Ovary (tissue), 9 donors: ENCODE data around the gene TBC1D1. TPM values are rescaled to one million over a fixed set of nuclear protein-coding genes. Genes with fewer than 3 reads are reported as not detected.

Experiments
- DNase-seq, 5 donors: peaks; one replicate each; pipeline ENCODE4 v3.0.0-alpha.2; 2019 to 2020
- H3K27ac ChIP-seq, 2 donors: fragments of 200-600 bp; one replicate each; pipeline versions ENCODE4 v1.5.1 to v1.8.0; 2019 to 2022
- H3K27me3 ChIP-seq: fragments of 200-600 bp; one replicate; pipeline ENCODE4 v1.8.0; 2022
- H3K36me3 ChIP-seq: fragments of 200-600 bp; sonication (generic); one replicate; pipeline ENCODE4 v1.5.1; 2019
- H3K4me1 ChIP-seq: one replicate; pipeline ENCODE4 v1.8.1; 2013; ENCODE audit warnings: mild to moderate bottlenecking, moderate library complexity; ENCODE audit not compliant: insufficient read depth
- H3K4me3 ChIP-seq: fragments of 200-600 bp; sonication (generic); one replicate; pipeline ENCODE4 v1.5.1; 2017
- H3K9me3 ChIP-seq, 2 donors: fragments of 200-600 bp in 1 of 2; sonication (generic) in 1 of 2; one replicate each; pipeline versions ENCODE4 v1.5.1 to v1.8.1; 2013 to 2019; ENCODE audit warnings: mild to moderate bottlenecking in 1 of 2, moderate library complexity in 1 of 2
- CTCF ChIP-seq, 3 donors: fragments of 450-650 bp in 2 of 3; fragments of 200-600 bp in 1 of 3; IDR thresholded peaks; one replicate each; pipeline versions ENCODE4 v1.5.1 to v1.8.0; 2016 to 2022; ENCODE audit warnings: antibody characterized with exemption in 3 of 3, mild to moderate bottlenecking in 1 of 3
- EP300 ChIP-seq: sonication (generic); formaldehyde crosslinking; IDR thresholded peaks from one replicate; pipeline ENCODE4 v1.6.1; 2017; ENCODE audit warnings: antibody characterized with exemption
- POLR2A ChIP-seq: fragments of 450-650 bp; IDR thresholded peaks from one replicate; pipeline ENCODE4 v1.6.1; 2017; ENCODE audit warnings: antibody characterized with exemption, mild to moderate bottlenecking, moderate library complexity
- WGBS, 3 donors: extraction: QIAGEN DNeasy Blood & Tissue Kit in 1 of 3; methylation state at CpG; one replicate each; pipeline versions ENCODE4 v1.1.5 to v1.1.7; 2013 to 2017; 5-methylcytosine and 5-hydroxymethylcytosine counted together
- intact Hi-C, 4 donors: fragments of 100-400 bp; cut with DNase I; formaldehyde crosslinking; loops; one replicate each; pipeline versions ENCODE4 v1.11.0 to v1.15.1; 2022 to 2023
- polyA plus RNA-seq, 2 donors: library from polyadenylated mRNA; stranded (reverse); fragments of 200-250 nt in 1 of 2; fragments of 350-450 nt in 1 of 2; fragmentation: Illumina TruSeq in 1 of 2; extraction: RNeasy Lipid Tissue Mini Kit (QIAGEN cat#74804) in 1 of 2; gene quantifications; one replicate each; pipeline ENCODE4 v1.2.3, GENCODE V29; 2013 to 2014
- total RNA-seq, 7 donors: library from RNA; depleted of rRNA in 2 of 7; stranded (reverse); fragments of >200 nt in 2 of 7; fragmentation: NEBNext Ultra II Directional in 3 of 7; extraction: Animal tissue kit (Norgen Biotek cat#: 25700) in 3 of 7; gene quantifications; one replicate each; pipeline versions ENCODE4 v1.1.0 to v1.2.4, GENCODE V29; 2016 to 2023
- donor health status: DM: no; HTN: no; CAD: no; lungs with moderate emphysema.
- donor health status: DM: no; HTN: no; CAD: no.
- donor health status: Bipolar disorder and iron deficiency.
- donor health status: DM: yes; HTN: yes; CAD: no.
- donor health status: DM: no; HTN: no; CAD: no.
- donor health status: DM: yes; HTN: yes; CAD: no.

Gene TBC1D1
- total and polyA plus RNA-seq, 9 donors = 39.5 to 104 (median 63.9) TPM

GRCh38 chr4:38154681-38155588 is 264.1 kb downstream of the TBC1D1 start:
- no peak overlapping the region for H3K4me3 ChIP-seq
- no peaks in the 10 kb centered on the region for H3K9me3 ChIP-seq
- intact Hi-C loops = no loop called here
- peaks cover 1% of the 10 kb centered on the region for H3K4me1 ChIP-seq
- no peak for TF ChIP-seq EP300
- TF ChIP-seq POLR2A = no peak
- TF ChIP-seq CTCF (IDR thresholded peaks at IDR 0.05) = no peak
- H3K27ac ChIP-seq = no peak overlapping the region
- H3K36me3 ChIP-seq = no peaks in the 10 kb centered on the region
- no peak for DNase-seq
- 67 to 75% (median 72%) methylated on average over 17 of the region's 17 CpGs for WGBS, 3 donors
- no peaks in the 10 kb centered on the region for H3K27me3 ChIP-seq

- H3K4me3 ChIP-seq = no peak overlapping the region
- WGBS, 3 donors = 91 to 94% (median 93%) methylated on average over 7 of the region's 7 CpGs
- DNase-seq = no peak
- intact Hi-C loops = no loop called here
- H3K9me3 ChIP-seq = no peaks in the 10 kb centered on the region
- H3K27me3 ChIP-seq = no peaks in the 10 kb centered on the region
- no peak overlapping the region for H3K27ac ChIP-seq
- TF ChIP-seq POLR2A = no peak
- no peak for TF ChIP-seq EP300
- TF ChIP-seq CTCF (IDR thresholded peaks at IDR 0.05) = no peak
- H3K36me3 ChIP-seq = no peaks in the 10 kb centered on the region
- H3K4me1 ChIP-seq = peaks cover 1% of the 10 kb centered on the region
Measured at GRCh38 chr4:38155589-38156294, 264.9 kb downstream of the TBC1D1 start.

- no peak for DNase-seq
- Histone ChIP-seq H3K4me3 (no peak overlapping the region), H3K4me1 (peaks cover 4% of the 10 kb centered on the region), H3K9me3 (no peaks in the 10 kb centered on the region), H3K36me3 (no peaks in the 10 kb centered on the region), H3K27me3 (no peaks in the 10 kb centered on the region), H3K27ac (no peak overlapping the region)
- 44 to 45% (median 44%) methylated on average over 1 of the region's 1 CpG for WGBS, 3 donors
- TF ChIP-seq CTCF (IDR thresholded peaks at IDR 0.05) = no peak
- TF ChIP-seq POLR2A = no peak
- no peak for TF ChIP-seq EP300
- intact Hi-C loops = no loop called here
Measured at GRCh38 chr4:38157592-38157991, 266.7 kb downstream of the TBC1D1 start.

GRCh38 chr4:38160487-38161207 is 269.8 kb downstream of the TBC1D1 start:
- intact Hi-C loops = loop anchor here in 1 of 4 donors (10.0 kb wide), 1 partner anchor 86 kb away; no protein-coding TSS in a partner anchor
- Histone ChIP-seq H3K4me1 (peaks cover 4% of the 10 kb centered on the region), H3K4me3 (no peak overlapping the region), H3K36me3 (no peaks in the 10 kb centered on the region), H3K27ac (no peak overlapping the region), H3K9me3 (no peaks in the 10 kb centered on the region), H3K27me3 (no peaks in the 10 kb centered on the region)
- 49 to 51% (median 51%) methylated on average over 3 of the region's 3 CpGs for WGBS, 3 donors
- TF ChIP-seq CTCF (IDR thresholded peaks at IDR 0.05) (no peak), EP300 (no peak), POLR2A (no peak)
- DNase-seq = no peak
